GM18502 (cell line): ENCODE data around the gene ELOVL5.
"Not testable (repeated sequence)": the region's sequence is repeated elsewhere in the genome, so short reads cannot be mapped to it uniquely, and the experiment has no call there.

Experiments
- ATAC-seq: cut with Tn5 transposase; IDR thresholded peaks from one replicate; pipeline ENCODE4 v1.9.1; 2021; ENCODE audit warnings: mild to moderate bottlenecking; ENCODE audit not compliant: unreplicated experiment, poor library complexity

ELOVL5 gene

DNA sequence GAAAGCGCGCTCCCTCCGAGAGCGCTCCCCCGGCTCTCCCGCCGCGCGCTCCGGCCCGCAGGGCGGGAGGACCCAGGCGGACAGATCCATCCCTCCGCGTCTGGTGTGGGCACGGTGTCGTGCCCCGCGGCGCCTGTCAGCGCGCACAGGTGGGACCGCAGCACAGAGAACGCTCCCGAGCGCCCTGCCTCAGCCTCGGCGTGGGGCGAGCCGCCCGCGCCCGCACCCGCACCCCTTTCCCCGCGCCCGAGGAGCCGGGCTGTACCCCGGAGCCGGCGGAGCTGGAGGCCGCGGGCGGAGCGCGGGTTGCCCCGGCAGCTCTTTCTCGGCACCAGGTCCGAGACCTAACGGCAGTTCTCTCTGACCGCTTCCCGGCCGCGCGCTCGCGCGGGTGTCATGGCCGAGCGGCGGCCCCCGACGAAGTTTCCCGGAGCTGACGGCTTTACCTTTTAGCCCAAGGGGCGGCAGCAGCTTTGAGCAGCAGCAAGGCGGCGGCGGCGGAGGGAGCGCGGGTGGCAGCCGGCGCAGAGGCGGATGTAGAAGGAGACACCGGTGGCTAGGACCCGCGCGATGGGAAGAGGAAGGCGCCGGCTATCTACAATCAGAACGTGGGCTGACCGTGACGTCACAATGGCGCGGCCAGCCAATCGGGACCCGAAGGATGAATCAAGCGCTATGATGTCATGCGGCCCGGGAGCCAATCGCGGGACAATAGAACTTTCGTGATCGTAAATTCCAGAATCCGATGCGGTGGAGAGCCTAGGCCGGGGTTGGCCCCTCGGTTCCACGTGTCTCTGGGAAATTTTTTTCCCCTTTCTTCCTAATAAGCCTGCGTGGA lies at the start of gene ELOVL5:
ELOVL5 (minus strand) TSS at position 580 of the 838 bp plus-strand sequence. CDS start 53,251 bp downstream, outside the sequence.
- ATAC-seq: peak; percentile 80

- no peak for ATAC-seq
These were observed 48.5 kb upstream of the ELOVL5 start for GRCh38 chr6:53397283-53397682.

GRCh38 chr6:53395986-53396385 lies 47.2 kb upstream of the ELOVL5 start:
- no peak for ATAC-seq

- no peak for ATAC-seq
These were observed 46.0 kb upstream of the ELOVL5 start for GRCh38 chr6:53394704-53395103.

DNA sequence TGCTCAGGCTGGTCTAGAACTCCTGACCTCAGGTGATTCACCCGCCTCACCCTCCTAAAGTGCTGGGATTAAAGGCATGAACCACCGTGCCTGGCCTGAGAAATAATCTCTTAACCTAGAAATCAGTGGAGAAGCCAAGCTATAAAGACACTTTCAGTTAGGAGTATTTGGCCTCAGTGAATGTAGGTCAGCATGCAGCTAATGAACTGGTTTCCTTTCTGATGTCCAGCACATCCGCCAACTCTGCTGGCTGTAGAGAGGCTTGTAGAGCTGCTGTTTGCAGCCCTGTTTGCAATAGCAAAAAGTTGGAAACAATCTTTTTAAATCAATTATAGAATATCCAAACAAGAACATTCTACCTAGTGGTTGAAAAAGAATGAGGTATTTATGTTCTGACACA lies 42.4 kb upstream of the ELOVL5 start:
- ATAC-seq: no peak

GRCh38 chr6:53390010-53390409 lies 41.3 kb upstream of the ELOVL5 start:
- ATAC-seq: no peak

DNA sequence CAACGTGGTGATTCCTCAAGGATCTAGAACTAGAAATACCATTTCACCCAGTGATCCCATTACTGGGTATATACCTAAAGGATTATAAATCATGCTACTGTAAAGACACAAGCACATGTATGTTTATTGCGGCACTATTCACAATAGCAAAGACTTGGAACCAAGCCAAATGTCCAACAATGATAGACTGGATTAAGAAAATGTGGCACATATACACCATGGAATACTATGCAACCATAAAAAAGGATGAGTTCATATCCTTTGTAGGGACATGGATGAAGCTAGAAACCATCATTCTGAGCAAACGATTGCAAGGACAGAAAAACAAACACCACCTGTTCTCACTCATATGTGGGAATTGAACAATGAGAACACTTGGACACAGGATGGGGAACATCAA lies 39.9 kb upstream of the ELOVL5 start:
- ATAC-seq: not testable (repeated sequence)

- no peak for ATAC-seq
These were observed 33.7 kb upstream of the ELOVL5 start for GRCh38 chr6:53382421-53382820.

DNA sequence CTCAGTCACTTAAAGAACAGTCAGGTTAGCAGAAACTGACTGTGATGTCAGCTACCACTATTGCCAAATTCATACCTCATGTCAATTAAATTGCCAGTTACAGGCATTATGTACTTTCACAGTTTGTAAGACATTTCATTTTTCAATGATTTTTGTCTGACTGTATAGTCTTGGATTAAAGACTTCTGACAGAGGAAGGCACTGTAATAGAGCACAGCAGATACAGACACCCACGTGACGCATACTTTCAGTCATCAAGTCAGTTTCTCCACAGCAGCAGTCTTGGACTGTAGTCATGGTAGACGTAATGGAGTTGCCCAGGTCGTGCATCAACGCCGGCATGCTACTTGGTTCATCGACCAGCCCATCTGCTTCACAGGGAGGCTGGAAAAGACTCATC lies 29.5 kb upstream of the ELOVL5 start:
- no peak for ATAC-seq

DNA sequence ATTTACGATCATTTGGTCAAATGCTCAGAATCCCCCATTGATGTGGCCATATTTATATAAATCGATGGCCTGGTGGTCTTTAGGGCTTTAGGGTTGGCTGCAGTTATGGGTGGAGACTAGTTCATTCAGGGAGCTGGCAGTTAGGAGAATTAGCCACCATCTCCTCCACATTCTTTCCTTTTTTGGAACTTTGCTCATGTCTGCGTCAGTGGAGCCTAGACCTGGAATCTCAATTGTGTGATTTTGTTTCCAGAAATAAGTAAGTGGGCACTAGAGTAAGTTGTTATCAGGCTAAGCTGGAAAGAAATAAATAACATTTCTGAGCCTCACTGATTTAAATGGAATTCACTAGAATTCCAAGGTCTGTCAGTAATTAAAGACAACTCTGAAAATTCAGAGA lies 29.0 kb upstream of the ELOVL5 start:
- no peak for ATAC-seq

DNA sequence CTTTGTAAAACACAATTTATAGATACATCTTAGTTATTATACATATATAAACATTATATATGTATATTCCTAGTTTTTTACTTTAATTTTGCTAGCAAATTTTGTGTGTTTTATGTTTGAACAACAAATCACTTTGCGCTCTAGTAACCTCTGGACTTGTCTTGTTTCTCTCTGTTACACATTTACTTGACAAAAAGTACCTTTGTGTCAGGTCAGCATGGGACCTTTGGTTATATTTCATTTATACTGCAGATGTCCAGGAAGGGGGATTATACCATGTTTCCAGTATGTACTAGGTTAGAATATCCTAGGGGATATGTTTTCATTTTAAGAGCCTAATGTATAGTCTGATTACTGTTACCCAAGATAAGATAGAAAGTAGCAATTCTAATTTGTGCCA lies 28.5 kb upstream of the ELOVL5 start:
- ATAC-seq: no peak

GRCh38 chr6:53376661-53377226 lies 28.0 kb upstream of the ELOVL5 start:
- ATAC-seq: no peak

GRCh38 chr6:53375847-53376246 lies 27.1 kb upstream of the ELOVL5 start:
- no peak for ATAC-seq

- no peak for ATAC-seq
These were observed 24.9 kb upstream of the ELOVL5 start for GRCh38 chr6:53373638-53374037.

- no peak for ATAC-seq
These were observed 21.2 kb upstream of the ELOVL5 start for GRCh38 chr6:53369876-53370515.

GRCh38 chr6:53369051-53369450 lies 20.3 kb upstream of the ELOVL5 start:
- ATAC-seq: no peak

DNA sequence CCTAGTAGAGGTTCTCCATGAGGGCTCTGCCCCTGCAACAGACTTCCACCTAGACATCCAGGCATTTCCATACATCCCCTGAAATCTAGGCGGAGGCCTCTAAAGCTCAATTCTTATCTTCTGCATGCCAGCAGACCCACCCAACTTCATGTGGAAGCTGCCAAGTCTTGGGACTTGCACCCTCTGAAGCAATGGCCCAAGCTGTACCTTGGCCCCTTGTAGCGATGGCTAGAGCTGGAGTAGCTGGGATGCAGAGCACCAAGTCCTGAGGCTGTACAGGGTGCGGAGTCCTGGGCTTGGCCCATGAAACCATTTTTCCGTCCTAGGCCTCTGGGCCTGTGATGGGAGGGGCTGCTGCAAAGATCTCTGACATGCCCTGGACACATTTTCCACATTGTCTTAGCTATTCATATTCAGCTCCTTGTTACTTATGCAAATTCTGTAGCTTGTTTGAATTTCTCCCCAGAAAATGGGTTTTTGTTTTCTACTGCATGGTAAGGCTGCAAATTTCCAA lies 17.4 kb upstream of the ELOVL5 start:
- no peak for ATAC-seq

DNA sequence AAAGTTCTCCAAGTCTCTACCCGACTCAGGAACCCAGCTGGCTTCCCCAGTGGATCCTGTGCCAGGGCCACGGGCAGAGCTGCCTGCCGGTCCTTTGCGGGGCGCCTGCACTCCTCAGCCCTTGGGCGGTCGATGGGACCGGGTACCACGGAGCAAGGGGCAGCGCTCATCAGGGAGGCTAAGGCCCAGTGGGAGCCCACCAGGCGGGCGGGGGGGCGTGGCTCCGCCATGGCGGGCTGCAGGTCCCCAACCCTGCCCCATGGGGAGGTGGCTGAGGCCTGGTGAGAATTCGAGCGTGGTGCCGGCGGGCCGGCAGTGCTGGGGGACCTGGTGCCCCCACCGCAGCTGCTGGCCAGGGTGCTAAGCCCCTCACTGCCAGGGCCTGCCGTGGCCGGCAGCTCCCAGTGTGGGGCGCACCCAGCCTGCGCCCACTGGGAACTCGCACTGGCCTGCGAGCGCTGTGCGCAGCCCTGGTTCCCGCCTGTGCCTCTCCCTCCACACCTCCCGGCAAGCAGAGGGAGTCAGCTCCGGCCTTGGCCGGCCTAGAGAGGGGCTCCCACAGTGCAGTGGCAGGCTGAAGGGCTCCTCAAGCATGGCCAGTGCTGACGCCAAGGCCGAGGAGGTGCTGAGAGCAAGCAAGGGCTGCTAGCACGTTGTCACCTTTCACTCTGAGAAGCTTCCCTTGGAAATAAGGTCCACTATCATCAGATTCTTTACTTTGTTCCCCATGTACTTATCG lies 14.8 kb upstream of the ELOVL5 start:
- no peak for ATAC-seq

GRCh38 chr6:53361549-53362031 lies 12.8 kb upstream of the ELOVL5 start:
- ATAC-seq: no peak

DNA sequence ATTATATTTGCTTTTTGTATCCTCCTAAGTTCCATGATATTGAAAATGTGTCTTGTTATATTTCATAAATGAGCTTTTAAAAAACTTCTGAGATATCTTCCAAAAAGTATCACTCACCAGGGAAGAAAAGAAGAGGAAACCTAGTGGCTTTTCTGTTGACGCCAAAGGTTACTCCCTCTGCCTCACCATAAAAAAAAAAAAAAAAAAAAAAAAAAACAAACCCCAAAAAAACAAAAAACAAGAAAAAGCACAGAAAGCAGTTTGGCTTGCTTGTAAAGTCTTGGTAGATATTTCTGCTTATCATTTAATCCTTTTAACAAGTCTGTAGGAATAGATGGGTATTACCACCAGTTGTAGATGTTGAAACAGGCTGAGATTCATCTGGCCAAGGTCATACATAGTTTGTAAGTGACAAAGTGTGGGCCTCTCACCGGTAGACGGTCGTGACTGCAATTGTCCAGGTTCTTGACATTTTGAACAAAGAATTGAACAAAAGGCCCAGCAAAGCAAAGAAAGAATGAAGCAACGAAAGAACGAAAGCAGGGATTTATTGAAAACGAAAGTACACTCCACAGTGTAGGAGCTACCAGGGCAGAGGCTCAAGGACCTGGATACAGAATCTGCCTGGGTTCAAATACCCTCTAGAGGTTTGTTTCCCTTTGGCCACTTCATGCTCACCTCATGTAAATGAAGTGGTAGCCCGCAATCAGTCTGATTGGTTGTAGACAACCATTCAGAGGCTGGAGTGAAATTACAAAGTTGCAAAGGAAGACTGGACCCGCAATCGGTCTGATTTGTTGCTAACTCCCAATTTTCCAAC lies 11.6 kb upstream of the ELOVL5 start:
- ATAC-seq: no peak
